Ishikawa (cell line): ENCODE measurements around the gene DCAF8.

ENCODE experiments used
- CEBPB ChIP-seq: IDR thresholded peaks from 2 replicates; pipeline ENCODE4 v1.6.1; 2012
- CREB1 ChIP-seq: IDR thresholded peaks from 2 replicates; pipeline ENCODE4 v1.6.1; 2012; ENCODE audit warnings: low read depth
- EGR1 ChIP-seq: IDR thresholded peaks from 2 replicates; pipeline ENCODE4 v1.6.1; 2012
- EP300 ChIP-seq: IDR thresholded peaks from 2 replicates; pipeline ENCODE4 v1.6.1; 2012; ENCODE audit warnings: borderline replicate concordance
- FOXM1 ChIP-seq: IDR thresholded peaks from 2 replicates; pipeline ENCODE4 v1.6.1; 2012; ENCODE audit warnings: low read depth, borderline replicate concordance
- NFIC ChIP-seq: IDR thresholded peaks from 2 replicates; pipeline ENCODE4 v1.6.1; 2012
- RAD21 ChIP-seq: IDR thresholded peaks from 2 replicates; pipeline ENCODE4 v1.6.1; 2012; ENCODE audit warnings: low read depth
- TAF1 ChIP-seq: IDR thresholded peaks from 2 replicates; pipeline ENCODE4 v1.6.1; 2012; ENCODE audit warnings: low read depth, mild to moderate bottlenecking
- TCF12 ChIP-seq: IDR thresholded peaks from 2 replicates; pipeline ENCODE4 v1.6.1; 2012; ENCODE audit warnings: low read depth
- TEAD4 ChIP-seq: IDR thresholded peaks from 2 replicates; pipeline ENCODE4 v1.6.1; 2012
- YY1 ChIP-seq: IDR thresholded peaks from 2 replicates; pipeline ENCODE4 v1.6.1; 2012; ENCODE audit warnings: low read depth
- ZBTB7A ChIP-seq: IDR thresholded peaks from 2 replicates; pipeline ENCODE4 v1.6.1; 2012; ENCODE audit warnings: low read depth
- TF ChIP-seq, protein P1 (sequence below): IDR thresholded peaks from 2 replicates; pipeline ENCODE4 v1.6.1; 2012
- TF ChIP-seq, protein P2 (sequence below): IDR thresholded peaks from 2 replicates; pipeline ENCODE4 v1.6.1; 2012
- TF ChIP-seq, protein P3 (sequence below): IDR thresholded peaks from 2 replicates; pipeline ENCODE4 v1.6.1; 2012; ENCODE audit warnings: low read depth, mild to moderate bottlenecking

The DCAF8 gene

DNA sequence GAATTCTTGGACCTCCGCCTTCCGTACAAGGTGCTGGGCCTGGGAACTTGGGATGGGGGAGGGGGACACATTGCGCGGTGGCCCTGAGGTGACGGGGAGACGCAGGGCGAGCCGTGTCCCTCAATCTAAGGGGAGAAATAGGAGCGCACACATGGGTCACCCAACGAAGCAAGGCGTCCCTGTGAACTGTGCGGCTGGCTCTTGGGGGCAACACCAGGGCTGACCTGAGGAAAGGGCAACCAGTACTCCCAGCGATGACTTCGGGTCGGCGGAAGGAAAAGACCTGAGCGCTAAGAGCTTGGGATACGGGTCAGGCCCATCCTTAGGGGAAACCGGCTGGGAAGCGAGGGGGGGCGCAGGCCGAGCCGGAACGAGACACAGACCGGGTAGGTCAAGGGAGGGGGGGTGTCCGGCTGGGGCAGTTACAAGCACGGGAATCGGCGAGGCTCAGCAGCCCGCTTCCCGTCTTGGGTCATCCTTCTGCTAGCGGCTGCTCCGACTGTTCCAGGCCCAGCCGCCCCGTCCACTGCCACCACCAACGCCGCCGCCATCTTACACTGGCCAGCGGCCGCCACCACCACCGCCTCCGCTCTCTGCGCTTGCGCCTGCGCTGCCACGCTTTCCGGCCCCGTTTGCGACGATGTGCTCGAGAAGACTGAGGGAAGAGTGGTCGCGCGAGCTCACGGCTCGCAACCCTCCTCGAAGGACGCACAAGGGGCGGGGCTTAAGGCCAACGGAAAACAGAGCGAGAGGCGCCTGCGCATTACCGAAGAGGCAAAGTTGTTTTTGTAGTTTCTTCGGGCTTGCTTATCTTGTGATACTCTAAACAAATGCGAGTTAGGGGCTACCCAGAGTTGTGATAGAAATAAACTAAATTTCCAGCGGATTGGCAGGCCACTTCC, at the start of gene DCAF8:
Gene DCAF8, minus strand, starts transcription at position 657 of the 902 bp plus-strand sequence. CDS start 18,541 bp downstream, outside the sequence.
- TF ChIP-seq CEBPB (no peak), CREB1 (no peak), EP300 (no peak), TAF1 (peak; percentile 100), TEAD4 (peak; percentile 37), RAD21 (no peak), NFIC (peak; percentile 43; the same call in 1 of the 2 replicates), FOXM1 (peak; percentile 46; the same call in 1 of the 2 replicates), TCF12 (peak; percentile 58), EGR1 (peak; percentile 97), YY1 (peak; percentile 98)
- TF ChIP-seq, protein P1, sequence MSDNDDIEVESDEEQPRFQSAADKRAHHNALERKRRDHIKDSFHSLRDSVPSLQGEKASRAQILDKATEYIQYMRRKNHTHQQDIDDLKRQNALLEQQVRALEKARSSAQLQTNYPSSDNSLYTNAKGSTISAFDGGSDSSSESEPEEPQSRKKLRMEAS: peak; percentile 81
- TF ChIP-seq, protein P2, sequence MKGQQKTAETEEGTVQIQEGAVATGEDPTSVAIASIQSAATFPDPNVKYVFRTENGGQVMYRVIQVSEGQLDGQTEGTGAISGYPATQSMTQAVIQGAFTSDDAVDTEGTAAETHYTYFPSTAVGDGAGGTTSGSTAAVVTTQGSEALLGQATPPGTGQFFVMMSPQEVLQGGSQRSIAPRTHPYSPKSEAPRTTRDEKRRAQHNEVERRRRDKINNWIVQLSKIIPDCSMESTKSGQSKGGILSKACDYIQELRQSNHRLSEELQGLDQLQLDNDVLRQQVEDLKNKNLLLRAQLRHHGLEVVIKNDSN: peak; percentile 50; the same call in 1 of the 2 replicates

DNA sequence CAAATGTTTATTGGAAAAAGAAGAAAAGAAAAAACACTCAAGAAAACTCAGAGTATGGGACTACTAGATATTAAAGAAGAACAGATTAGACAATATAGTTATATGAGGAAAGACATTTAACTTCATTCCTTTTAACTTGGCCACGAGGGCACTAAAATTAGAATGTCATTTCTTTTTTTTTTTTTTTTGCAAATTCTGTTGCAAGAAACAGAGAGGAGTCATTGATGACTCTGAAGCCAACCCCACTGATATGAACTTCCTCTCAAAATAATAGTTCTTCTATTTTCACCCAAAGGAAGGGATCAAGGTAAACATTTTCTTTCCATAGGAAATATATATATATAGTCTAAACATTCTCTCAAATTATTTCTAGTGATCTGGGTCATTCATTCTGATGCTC, 47.2 kb upstream of the DCAF8 start:
- TF ChIP-seq TCF12 (no peak), CEBPB (no peak), CREB1 (no peak), YY1 (no peak), EP300 (no peak), RAD21 (no peak), NFIC (no peak), TAF1 (no peak), ZBTB7A (no peak)
- TF ChIP-seq, protein P2: no peak
- TF ChIP-seq, protein P1: no peak
- TF ChIP-seq, protein P3, sequence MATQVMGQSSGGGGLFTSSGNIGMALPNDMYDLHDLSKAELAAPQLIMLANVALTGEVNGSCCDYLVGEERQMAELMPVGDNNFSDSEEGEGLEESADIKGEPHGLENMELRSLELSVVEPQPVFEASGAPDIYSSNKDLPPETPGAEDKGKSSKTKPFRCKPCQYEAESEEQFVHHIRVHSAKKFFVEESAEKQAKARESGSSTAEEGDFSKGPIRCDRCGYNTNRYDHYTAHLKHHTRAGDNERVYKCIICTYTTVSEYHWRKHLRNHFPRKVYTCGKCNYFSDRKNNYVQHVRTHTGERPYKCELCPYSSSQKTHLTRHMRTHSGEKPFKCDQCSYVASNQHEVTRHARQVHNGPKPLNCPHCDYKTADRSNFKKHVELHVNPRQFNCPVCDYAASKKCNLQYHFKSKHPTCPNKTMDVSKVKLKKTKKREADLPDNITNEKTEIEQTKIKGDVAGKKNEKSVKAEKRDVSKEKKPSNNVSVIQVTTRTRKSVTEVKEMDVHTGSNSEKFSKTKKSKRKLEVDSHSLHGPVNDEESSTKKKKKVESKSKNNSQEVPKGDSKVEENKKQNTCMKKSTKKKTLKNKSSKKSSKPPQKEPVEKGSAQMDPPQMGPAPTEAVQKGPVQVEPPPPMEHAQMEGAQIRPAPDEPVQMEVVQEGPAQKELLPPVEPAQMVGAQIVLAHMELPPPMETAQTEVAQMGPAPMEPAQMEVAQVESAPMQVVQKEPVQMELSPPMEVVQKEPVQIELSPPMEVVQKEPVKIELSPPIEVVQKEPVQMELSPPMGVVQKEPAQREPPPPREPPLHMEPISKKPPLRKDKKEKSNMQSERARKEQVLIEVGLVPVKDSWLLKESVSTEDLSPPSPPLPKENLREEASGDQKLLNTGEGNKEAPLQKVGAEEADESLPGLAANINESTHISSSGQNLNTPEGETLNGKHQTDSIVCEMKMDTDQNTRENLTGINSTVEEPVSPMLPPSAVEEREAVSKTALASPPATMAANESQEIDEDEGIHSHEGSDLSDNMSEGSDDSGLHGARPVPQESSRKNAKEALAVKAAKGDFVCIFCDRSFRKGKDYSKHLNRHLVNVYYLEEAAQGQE: no peak

DNA sequence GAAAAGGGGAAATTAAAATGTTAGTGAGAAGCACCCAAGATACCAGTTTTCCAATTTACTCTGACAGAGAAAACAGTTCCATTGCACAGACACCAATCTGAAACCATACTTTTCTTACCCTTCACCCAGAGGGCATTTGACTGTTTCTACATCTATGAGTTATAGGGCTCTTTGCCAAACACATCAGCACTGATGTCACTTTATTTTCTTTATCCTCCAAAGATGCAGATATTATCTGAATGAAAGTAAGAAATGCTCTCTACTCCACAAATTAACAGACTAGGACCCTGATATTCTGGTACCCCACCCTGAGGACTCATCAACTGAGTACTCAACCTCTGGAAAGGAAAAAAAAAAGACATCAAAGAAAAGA, 46.8 kb upstream of the DCAF8 start:
- TF ChIP-seq EP300 (no peak), CREB1 (no peak), RAD21 (no peak), TCF12 (no peak), TAF1 (no peak), FOXM1 (no peak), CEBPB (no peak), NFIC (no peak), ZBTB7A (no peak), YY1 (no peak)
- TF ChIP-seq, protein P2: no peak
- TF ChIP-seq, protein P1: no peak

DNA sequence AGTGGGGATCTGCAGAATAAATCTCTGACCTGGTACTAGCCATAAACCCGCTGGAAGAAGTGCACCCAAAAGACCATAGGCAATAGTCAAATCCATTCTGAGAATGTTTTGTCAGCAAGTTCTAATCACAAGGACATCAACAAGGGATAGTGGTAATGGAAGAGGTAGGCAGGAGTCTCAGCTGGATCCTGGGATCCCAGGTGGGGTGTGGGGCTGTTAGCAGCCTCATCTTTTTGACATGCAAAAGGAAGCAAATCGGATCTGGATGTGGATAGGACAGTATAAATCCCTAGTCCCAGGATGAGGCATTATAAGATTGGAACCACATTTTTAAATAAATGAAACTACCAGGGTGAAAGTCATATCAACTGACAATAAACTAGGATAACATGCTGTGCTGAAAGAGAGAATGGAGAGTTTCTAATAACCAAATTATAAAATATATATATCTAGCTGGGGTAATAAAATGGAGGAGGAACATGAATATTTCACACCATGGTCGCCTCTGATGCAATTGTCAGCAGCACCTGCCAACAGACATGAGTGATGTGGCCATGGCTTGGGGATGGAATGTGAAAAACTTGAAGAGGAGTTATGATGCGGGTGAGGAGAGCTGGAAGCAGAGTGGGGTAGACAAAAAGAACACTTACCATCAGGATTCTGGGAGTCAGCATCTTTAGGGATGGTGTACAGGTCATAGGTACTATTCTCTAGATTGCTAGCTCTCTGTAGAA, 46.3 kb upstream of the DCAF8 start:
- no peak for TF ChIP-seq TCF12
- TF ChIP-seq YY1: no peak
- no peak for TF ChIP-seq RAD21
- TF ChIP-seq, protein P1: no peak

DNA sequence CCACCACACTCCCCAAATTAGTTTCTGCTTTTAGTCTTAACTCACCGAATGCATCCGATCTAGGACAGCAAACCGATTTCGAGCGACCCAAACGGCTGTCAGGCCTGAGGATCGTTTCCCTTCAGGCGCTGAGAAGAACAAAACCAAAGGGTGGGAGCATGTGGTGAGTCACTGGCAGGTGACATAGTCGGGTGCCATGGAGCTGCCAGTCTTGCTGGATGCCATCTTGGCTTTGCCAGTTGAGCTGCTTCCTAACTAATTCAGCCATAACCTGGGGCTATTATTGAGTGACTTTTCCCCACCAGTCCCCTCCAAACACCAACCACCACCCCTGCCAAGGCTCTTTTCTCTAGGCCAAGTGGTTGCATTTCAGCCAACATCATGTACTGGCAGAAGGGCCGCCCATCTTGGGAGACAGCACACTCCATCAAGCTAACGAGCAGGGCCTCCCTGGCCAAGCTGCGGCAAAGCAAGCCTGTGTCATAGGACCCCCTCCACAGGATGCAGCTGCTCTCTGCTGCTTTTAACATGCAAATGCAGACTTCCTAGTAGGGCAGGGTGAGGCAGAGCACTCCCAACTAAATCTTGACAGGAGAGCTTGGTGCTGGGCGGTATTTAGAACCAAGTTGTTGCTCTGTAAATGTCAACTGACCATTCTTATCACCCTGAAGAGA, 44.9 kb upstream of the DCAF8 start:
- TF ChIP-seq, protein P3: no peak
- TF ChIP-seq, protein P1: no peak
- TF ChIP-seq FOXM1: no peak
- TF ChIP-seq TAF1: no peak
- no peak for TF ChIP-seq EGR1
- no peak for TF ChIP-seq YY1
- no peak for TF ChIP-seq CEBPB
- TF ChIP-seq CREB1: no peak
- TF ChIP-seq TCF12: no peak
- TF ChIP-seq ZBTB7A: no peak
- no peak for TF ChIP-seq NFIC
- no peak for TF ChIP-seq TEAD4
- TF ChIP-seq, protein P2: no peak
- no peak for TF ChIP-seq EP300
- no peak for TF ChIP-seq RAD21
